ENCODE results near the gene HACD2. TPM values are rescaled to one million over a fixed set of nuclear protein-coding genes. Genes with fewer than 3 reads are reported as not detected.

HACD2 gene, protein sequence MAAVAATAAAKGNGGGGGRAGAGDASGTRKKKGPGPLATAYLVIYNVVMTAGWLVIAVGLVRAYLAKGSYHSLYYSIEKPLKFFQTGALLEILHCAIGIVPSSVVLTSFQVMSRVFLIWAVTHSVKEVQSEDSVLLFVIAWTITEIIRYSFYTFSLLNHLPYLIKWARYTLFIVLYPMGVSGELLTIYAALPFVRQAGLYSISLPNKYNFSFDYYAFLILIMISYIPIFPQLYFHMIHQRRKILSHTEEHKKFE
- total RNA-seq: 21.0 and 22.1 TPM in 2 replicates

DNA sequence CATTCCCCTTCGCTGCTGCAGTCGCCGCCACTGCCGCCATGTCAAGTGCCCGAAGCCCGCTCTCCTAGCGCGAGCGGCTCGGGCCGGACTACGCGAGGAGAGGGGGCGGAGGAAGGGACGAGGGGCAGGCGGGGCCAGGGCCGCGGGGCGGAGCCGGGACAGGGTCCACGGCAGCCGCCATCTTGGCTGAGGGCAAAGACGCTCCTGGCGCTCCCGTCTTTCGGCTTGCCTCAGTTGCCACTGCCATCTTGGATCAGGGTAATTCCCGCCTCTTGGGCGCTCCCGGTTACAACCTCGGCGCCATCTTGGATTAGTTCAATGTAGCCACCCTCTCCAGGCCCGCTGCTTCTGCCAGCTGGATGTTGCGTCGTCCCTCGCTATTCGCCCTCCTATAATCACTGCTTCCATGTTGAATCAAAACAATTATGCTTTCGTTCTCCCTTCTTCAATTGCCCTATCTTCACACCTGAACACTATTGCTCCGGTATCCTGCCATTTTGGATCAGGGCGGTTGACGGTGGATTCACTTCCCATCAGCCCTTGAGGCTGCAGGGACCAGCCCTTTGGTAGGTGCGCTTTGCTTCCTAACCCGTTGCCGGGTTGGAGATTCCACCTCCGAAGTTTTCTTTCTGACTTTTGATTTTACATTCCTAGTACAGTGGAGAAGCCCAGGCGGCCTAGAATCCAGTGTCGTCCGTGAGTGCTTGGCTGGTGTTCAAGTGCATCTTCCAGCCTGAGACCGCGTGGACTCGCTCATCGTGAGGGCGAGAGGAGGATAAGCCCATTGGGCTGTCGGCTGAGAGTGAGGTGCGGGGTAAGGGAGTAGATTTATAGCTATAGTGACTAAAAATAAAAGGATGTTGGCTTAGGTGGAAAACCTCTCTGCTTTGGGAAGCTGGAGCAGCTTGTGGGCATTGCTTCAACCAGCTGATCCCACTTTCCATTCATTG is at the start of gene HACD2:
Gene HACD2 (minus strand): TSS at position 66 of the 950 bp plus-strand sequence. CDS start 26 bp downstream, at position 40.

DNA sequence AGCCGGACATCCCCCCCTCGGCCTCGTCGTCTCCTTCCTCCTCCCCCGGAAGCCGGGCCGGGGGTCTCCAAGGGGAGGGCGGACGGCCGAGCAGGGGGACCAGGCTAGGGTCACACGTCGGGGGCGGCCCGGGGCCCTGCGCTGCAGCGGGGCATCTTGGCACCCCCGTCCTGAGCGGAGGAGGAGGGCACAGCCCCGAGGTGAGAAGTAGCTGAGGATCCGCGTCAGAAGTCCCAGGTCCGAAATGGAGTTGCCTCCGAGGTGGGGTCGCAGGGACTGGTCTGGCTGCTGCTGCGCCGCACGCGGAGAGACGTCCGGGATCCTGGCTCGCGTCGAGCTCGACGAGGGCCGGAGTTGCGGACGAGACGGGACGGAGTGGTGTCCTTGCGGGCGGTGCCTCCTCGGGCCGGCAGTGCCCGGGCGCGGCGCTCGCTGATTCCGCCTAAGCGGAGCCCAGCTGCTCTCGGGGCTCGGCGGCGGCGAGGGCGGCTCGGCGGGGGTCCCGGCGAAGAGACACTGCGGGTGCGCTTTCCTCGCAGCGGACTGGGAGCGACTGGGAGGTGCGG is 136.2 kb downstream of the HACD2 start, which contains the start of gene ADCY5:
Gene ADCY5 (minus strand): TSS at position 555 of the 566 bp plus-strand sequence. CDS start 545 bp downstream, at position 10.

Other genes with a start within 250 kb of the HACD2 start
- gene ADCY5, start 136.0 kb downstream of the HACD2 start, total RNA-seq: 0.43 and 0.87 TPM in 2 replicates

Data from dermis lymphatic vessel endothelial cell (primary cell).